ENCODE data around the gene IMPA2.

- TF ChIP-seq CTCF (conservative IDR thresholded peaks at IDR 0.05; ENCODE audit: low read depth, low read length) (no peak), BHLHE40 (IDR thresholded peaks at IDR 0.05; ENCODE audit: low read depth, low read length) (no peak), ELK1 (IDR thresholded peaks at IDR 0.05; ENCODE audit: borderline replicate concordance, low read depth, low read length) (no peak), MAFK (IDR thresholded peaks at IDR 0.05; ENCODE audit: low read depth, low read length) (no peak), POLR2A (IDR thresholded peaks at IDR 0.05; ENCODE audit: low read depth, low read length) (no peak), SMC3 (IDR thresholded peaks at IDR 0.05; ENCODE audit: low read depth, low read length) (no peak), USF2 (IDR thresholded peaks at IDR 0.05; ENCODE audit: low read depth, low read length) (no peak), RFX5 (IDR thresholded peaks at IDR 0.05; ENCODE audit: low read depth, low read length) (no peak), FOS (IDR thresholded peaks at IDR 0.05; ENCODE audit: low read depth, low read length) (no peak), CEBPB (IDR thresholded peaks at IDR 0.05; ENCODE audit: low read depth, low read length) (no peak), MXI1 (IDR thresholded peaks at IDR 0.05; ENCODE audit: borderline replicate concordance, low read depth, low read length) (no peak)
Measured at GRCh38 chr18:11996907-11997306, 15.6 kb downstream of the IMPA2 start.
